ENCODE measurements around the gene PHEX.

The PHEX gene

DNA sequence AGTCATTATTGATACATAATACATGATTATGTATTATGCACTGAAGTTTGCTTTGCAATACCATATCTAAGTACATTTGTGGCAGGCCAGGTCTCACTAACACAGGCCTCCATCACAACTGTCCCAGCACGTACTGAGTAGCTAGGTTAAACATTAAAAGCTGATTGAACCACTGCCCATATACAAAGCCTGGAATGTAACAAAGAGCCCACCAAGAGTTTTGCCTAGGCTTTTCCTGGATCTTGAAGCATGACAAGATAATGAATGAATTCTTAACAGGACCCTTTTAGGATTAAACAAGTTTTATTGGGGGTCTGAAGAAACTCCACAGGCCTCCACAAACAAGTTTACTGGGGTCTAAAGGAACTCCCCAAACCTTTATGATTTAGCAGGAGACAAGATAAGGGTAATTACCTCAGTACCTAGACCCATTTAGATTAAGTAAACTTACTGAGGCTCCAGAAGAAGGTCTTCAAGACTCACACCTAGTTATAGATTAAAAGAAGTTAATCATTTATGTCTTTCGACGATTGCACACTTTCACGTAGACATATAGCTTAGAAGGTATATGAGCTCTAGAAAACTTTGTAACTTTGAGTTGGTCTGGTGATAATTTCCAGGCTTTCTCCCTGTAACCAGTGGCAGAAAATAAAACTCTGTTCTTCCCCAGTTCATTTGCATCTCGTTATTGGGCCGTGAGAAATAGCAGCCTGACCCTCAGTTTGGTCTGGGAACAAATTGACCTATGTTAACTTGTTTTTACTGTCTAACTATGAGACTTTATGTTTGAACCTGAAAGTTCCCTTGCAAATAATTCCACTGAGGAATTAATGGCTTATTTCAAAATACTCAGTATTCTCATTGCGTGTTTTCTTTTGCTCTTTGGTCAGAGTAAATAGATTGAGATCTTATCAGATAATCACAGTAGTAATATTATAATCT is 84.8 kb downstream of the PHEX start:
- peak overlapping the region; percentile 98 for H3K27ac ChIP-seq
- TF ChIP-seq, protein P1, sequence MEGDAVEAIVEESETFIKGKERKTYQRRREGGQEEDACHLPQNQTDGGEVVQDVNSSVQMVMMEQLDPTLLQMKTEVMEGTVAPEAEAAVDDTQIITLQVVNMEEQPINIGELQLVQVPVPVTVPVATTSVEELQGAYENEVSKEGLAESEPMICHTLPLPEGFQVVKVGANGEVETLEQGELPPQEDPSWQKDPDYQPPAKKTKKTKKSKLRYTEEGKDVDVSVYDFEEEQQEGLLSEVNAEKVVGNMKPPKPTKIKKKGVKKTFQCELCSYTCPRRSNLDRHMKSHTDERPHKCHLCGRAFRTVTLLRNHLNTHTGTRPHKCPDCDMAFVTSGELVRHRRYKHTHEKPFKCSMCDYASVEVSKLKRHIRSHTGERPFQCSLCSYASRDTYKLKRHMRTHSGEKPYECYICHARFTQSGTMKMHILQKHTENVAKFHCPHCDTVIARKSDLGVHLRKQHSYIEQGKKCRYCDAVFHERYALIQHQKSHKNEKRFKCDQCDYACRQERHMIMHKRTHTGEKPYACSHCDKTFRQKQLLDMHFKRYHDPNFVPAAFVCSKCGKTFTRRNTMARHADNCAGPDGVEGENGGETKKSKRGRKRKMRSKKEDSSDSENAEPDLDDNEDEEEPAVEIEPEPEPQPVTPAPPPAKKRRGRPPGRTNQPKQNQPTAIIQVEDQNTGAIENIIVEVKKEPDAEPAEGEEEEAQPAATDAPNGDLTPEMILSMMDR (IDR thresholded peaks at IDR 0.05) = no peak
- no peak for TF ChIP-seq ZFX (IDR thresholded peaks at IDR 0.05; ENCODE audit: borderline replicate concordance)

DNA sequence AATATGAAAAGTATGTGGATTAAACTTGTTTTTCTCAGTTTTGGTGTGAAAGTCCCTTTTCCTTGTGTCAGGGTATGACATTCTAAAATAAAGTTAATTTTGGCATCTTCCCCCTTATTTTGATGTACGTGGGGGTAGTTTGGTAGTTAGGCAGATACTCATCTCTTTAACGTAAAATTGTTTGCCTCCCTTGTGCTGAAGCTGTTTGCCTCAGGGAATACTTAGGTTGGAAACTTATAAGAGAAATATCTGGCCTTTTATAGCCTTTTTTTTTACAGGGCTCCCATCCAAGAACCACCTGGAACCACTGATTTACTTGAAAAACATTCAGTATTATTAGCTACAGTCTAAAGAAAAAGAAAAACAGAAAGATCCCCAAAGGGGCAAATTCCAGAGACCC is 85.5 kb downstream of the PHEX start:
- TF ChIP-seq, protein P1 (IDR thresholded peaks at IDR 0.05) = no peak
- no peak for TF ChIP-seq ZFX (IDR thresholded peaks at IDR 0.05; ENCODE audit: borderline replicate concordance)
- H3K27ac ChIP-seq = peak overlapping the region; percentile 98

DNA sequence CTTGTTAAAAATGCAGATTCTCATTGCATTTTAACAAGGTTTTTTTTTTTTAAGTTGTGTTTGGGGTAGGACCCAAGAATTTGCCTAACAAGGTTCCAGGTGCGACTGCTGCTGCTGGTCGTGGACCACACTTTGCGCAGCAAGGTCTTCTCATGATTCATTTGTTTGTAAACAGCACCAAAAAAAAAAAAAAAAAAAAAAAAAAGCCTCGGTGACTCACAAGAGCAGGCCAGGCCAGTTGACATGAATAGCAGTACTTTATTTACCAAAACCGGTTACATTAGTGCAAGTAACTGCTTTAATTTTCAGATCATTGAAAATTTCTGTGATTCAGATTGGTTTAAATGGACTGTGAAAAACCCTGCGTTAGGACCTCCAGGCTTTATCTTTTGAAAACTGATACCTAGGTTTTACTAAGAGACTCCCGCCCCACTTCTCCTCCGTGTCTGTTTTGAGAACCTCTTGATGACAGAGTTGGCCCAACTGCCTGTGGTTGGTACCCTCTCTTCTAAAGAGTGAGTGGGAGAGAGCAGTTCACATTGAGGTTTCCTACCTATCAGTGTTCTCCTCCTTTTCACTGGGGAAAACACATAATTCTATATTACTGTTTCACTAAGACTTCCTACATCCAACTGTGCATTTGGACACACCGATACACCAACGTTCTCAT is 86.2 kb downstream of the PHEX start:
- H3K27ac ChIP-seq = peak overlapping the region; percentile 98
- TF ChIP-seq, protein P1 (IDR thresholded peaks at IDR 0.05) = no peak
- TF ChIP-seq ZFX (IDR thresholded peaks at IDR 0.05; ENCODE audit: borderline replicate concordance) = no peak

DNA sequence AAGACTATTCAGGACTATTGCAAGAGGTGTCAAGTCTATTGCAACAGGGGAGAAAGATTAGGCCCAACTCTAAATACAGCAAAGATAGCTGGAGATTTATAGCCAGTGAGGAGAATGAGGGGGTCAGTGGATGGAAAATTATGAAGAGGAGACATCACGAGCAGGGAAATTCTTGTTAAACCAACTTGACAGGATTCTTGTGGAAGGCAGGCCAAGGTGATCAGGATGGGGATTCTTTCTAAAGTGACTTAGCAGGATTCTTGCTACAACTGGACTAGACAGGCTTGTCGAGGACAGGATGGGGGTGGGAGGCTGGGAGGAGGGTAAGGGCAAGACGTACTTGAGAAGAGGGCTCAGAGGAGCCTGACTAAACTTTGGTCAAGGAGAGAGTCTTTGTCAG is 89.0 kb downstream of the PHEX start:
- no peak overlapping the region for H3K27ac ChIP-seq
- TF ChIP-seq ZFX (IDR thresholded peaks at IDR 0.05; ENCODE audit: borderline replicate concordance) = no peak

DNA sequence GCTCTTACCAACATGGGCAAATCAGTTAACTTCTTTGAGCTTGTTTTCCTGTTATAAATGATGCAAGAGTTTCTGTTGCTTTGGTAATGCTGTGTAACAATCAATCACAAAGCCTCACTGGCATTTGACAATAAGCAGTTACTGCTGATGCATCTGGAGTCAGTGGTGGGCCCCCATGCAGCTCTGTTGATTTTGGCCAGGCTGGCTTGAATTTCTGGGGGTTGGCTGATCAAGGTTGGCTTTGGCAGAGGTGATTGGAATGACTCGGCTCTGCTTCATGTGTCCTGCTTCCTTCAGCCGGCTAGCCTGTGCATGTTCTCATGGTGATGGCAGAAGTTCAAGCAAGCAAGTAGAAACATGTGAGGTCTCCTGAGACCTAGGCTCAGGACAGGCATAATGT is 90.4 kb downstream of the PHEX start:
- TF ChIP-seq, protein P1 (IDR thresholded peaks at IDR 0.05) = no peak
- no peak for TF ChIP-seq ZFX (IDR thresholded peaks at IDR 0.05; ENCODE audit: borderline replicate concordance)
- no peak overlapping the region for H3K27ac ChIP-seq

DNA sequence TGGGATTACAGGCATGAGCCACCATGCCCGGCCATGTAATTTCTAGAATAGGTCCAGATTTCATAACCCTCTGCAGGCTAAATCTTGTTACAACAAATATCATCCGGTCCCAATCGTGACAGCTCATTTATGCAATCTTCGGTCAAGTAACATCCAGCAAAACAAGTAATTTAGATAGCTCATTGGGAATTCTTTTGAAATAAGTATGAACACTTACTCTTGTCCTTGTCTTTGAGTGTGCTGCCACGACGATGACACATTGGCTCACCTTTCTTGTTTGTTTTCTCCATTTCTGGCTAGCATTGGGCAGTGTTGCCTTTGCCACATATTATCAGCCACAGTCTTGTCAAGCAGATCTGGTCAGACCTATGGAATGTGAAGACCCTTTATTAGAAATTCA is 92.0 kb downstream of the PHEX start:
- no peak for TF ChIP-seq ZFX (IDR thresholded peaks at IDR 0.05; ENCODE audit: borderline replicate concordance)
- no peak overlapping the region for H3K27ac ChIP-seq

DNA sequence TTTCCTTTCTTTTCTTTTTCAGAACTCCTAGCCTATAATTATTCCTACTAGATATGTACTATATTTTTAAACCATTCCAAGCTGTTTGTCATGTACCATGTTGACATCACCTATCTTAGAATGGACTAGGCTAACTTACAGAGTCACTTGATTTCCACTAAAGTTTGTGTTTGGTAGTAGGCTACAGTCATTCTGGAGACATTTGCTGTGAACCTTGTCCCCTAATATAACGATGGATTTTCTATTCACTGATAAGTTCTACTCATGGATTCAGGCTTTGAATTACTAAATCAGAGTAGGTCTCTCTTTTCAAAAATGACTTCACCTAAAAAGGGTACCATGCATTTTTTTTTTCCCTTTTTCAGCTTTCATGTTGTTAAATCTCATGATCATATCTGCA is 93.4 kb downstream of the PHEX start:
- no peak for TF ChIP-seq ZFX (IDR thresholded peaks at IDR 0.05; ENCODE audit: borderline replicate concordance)
- no peak overlapping the region for H3K27ac ChIP-seq

DNA sequence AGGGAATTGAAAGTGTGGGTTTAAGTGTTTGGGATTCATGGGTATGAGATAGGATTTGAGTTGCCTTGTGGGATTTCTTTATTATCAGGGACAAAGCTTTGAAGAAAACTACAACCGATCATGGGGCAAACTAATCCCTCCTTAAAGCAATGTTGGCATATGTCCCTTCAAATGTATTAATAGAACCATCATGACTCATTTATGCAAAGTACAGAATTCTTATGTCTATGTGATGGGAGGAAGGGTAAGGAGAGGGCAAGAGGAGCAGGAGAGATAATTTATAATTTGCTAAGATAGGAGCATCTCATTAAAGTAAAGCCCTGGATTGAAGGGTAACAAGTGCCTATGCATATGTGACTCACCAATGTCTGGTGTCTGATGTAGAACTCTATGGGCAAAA is 94.2 kb downstream of the PHEX start:
- TF ChIP-seq, protein P1 (IDR thresholded peaks at IDR 0.05) = no peak
- TF ChIP-seq ZFX (IDR thresholded peaks at IDR 0.05; ENCODE audit: borderline replicate concordance) = no peak
- H3K27ac ChIP-seq = no peak overlapping the region
